Lower leg skin (tissue), 4 donors: ENCODE results near the gene NOP53. TPM values are rescaled to one million over a fixed set of nuclear protein-coding genes. Genes with fewer than 3 reads are reported as not detected.
"Not testable (repeated sequence)": the region's sequence is repeated elsewhere in the genome, so short reads cannot be mapped to it uniquely, and the experiment has no call there.

ENCODE experiments used
- DNase-seq, 2 donors: peaks; one replicate each; pipeline ENCODE4 v3.0.0-alpha.2; 2019; ENCODE audit warnings: low spot score in 2 of 2
- H3K4me3 ChIP-seq: fragments of 200-600 bp; sonication (generic); 2 replicates; pipeline ENCODE4 v1.5.1; 2017; ENCODE audit warnings: mild to moderate bottlenecking, low read depth; ENCODE audit not compliant: poor library complexity, severe bottlenecking
- CTCF ChIP-seq, 3 donors: fragments of 450-650 bp; IDR thresholded peaks; one replicate each; pipeline ENCODE4 v1.5.1; 2016; ENCODE audit warnings: antibody characterized with exemption in 3 of 3, mild to moderate bottlenecking in 3 of 3, moderate library complexity in 2 of 3
- POLR2A ChIP-seq, 2 donors: fragments of 450-650 bp; IDR thresholded peaks; one replicate each; pipeline ENCODE4 v1.6.1; 2016 to 2017; ENCODE audit warnings: antibody characterized with exemption in 2 of 2, mild to moderate bottlenecking in 1 of 2, moderate library complexity in 1 of 2
- WGBS, 2 donors: methylation state at CpG; one replicate each; pipeline ENCODE4 v1.1.5; 2018; 5-methylcytosine and 5-hydroxymethylcytosine counted together
- intact Hi-C: fragments of 100-400 bp; cut with DNase I; formaldehyde crosslinking; loops from one replicate; pipeline ENCODE4 v1.15.0; 2023; ENCODE audit warnings: low total_unique reads
- total RNA-seq, 4 donors: library from RNA; depleted of rRNA; stranded (reverse); fragments of >200 nt; gene quantifications; one replicate each; pipeline ENCODE4 v1.1.0, GENCODE V29; 2016

Gene NOP53
- total RNA-seq, 4 donors from 2014 or later = 537 to 842 (median 746) TPM

DNA sequence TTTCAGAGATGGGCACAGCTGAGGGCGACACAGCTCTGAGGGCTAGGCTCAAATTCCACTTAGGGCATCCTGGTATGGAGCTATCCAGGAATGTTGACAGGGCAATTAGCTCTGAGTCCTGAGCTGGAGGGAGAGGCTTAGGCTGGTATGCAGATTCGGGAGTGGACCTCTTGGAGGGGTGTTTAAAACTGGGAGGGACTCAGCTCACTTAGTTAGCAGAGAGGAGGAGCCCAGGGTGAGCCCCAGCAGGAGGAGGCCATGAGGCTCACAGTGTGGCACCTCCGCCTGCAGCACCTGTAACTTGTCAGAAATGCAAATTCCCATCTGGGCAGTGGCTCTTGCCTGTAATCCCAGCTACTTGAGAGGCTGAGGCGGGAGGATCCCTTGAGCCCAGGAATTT lies 10.2 kb upstream of the NOP53 start:
- TF ChIP-seq CTCF (IDR thresholded peaks at IDR 0.05) = no peak
- no peak for TF ChIP-seq POLR2A (IDR thresholded peaks at IDR 0.05)
- no peak for DNase-seq
- intact Hi-C loops = no loop called here
- no peak overlapping the region for H3K4me3 ChIP-seq
- WGBS, 2 donors = 77 to 80% methylated on average over 4 of the region's 4 CpGs

DNA sequence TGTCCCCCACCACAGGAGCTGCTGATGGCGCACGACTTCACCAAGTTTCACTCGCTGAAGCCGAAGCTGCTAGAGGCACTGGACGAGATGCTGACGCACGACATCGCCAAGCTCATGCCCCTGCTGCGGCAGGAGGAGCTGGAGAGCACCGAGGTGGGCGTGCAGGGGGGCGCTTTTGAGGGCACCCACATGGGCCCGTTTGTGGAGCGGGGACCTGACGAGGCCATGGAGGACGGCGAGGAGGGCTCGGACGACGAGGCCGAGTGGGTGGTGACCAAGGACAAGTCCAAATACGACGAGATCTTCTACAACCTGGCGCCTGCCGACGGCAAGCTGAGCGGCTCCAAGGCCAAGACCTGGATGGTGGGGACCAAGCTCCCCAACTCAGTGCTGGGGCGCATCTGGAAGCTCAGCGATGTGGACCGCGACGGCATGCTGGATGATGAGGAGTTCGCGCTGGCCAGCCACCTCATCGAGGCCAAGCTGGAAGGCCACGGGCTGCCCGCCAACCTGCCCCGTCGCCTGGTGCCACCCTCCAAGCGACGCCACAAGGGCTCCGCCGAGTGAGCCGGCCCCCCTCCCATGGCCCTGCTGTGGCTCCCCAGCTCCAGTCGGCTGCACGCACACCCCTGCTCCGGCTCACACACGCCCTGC lies 4.4 kb upstream of the NOP53 start:
- intact Hi-C loops = no loop called here
- H3K4me3 ChIP-seq = no peak overlapping the region
- TF ChIP-seq CTCF (IDR thresholded peaks at IDR 0.05) = no peak
- no peak for TF ChIP-seq POLR2A (IDR thresholded peaks at IDR 0.05)
- no peak for DNase-seq
- 89 to 90% methylated on average over 25 to 45 of the region's 48 CpGs for WGBS, 2 donors

- intact Hi-C loops = loop anchor here (2.0 kb wide), 1 partner anchor 29 kb away; the partner anchor contains the start of gene EHD2
- DNase-seq = no peak
- TF ChIP-seq POLR2A (IDR thresholded peaks at IDR 0.05) (no peak), CTCF (IDR thresholded peaks at IDR 0.05) (no peak)
- 81 to 84% methylated on average over 15 of the region's 15 CpGs for WGBS, 2 donors
- H3K4me3 ChIP-seq = no peak overlapping the region
Measured at GRCh38 chr19:47741544-47742140, 3.7 kb upstream of the NOP53 start.

DNA sequence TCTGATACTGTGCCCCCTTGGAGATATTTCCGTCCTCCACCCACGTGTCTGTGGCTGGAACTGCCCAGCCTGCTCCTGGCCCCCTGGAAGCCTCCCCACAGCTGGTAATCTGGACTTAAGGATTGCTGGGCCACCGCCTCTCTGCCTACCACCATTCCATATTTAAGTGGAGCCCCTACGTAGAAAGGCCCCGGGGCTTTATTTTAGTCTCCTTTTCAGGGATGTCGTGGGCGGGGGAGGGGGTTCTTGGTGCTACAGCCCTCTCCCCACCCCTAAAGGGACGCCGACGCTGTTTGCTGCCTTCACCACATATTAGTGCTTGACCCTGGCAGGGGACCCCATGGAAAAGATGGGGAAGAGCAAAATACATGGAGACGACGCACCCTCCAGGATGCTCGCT lies 2.7 kb upstream of the NOP53 start:
- no peak overlapping the region for H3K4me3 ChIP-seq
- no peak for DNase-seq
- TF ChIP-seq CTCF (IDR thresholded peaks at IDR 0.05) (no peak), POLR2A (IDR thresholded peaks at IDR 0.05) (no peak)
- intact Hi-C loops = loop anchor here (2.0 kb wide), 1 partner anchor 30 kb away; the partner anchor contains the start of gene EHD2
- 31 to 41% methylated on average over 13 of the region's 13 CpGs for WGBS, 2 donors

DNA sequence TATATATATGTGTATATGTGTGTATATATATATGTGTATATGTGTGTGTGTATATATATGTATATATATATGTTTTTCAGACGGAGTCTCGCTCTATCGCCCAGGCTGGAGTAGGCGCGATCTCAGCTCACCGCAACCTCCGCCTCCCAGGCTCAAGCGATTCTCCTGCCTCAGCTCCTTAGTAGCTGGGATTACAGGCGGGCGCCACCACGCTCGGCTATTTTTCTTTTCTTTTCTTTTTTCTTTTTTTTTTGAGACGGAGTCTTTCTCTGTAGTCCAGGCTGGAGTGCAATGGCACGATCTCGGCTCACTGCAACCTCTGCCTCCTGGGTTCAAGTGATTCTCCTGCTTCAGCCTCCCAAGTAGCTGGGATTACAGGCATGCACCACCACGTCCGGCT lies 783 bp downstream of the NOP53 start:
- 66% methylated on average over 17 of the region's 17 CpGs for WGBS, 2 donors
- intact Hi-C loops, DNase-seq, H3K4me3 ChIP-seq: not testable (repeated sequence)

- H3K4me3 ChIP-seq = no peak overlapping the region
- 72 to 87% methylated on average over 3 of the region's 3 CpGs for WGBS, 2 donors
- intact Hi-C loops = no loop called here
- DNase-seq = no peak
- no peak for TF ChIP-seq CTCF (IDR thresholded peaks at IDR 0.05)
- TF ChIP-seq POLR2A (IDR thresholded peaks at IDR 0.05) = no peak
Measured at GRCh38 chr19:47749326-47749725, 4.0 kb downstream of the NOP53 start.
